Cardiac fibroblast (primary cell): ENCODE results near the gene CILP2.

Experiments used
- DNase-seq, 2 donors: peaks; one replicate each; pipeline versions ENCODE4 v3.0.0 to v3.0.0-alpha.2; 2010; ENCODE audit warnings: low read depth in 2 of 2
- H3K4me3 ChIP-seq, 2 donors: replicated peaks in 1 of 2; 1 replicate in 1 of 2; 2 replicates in 1 of 2; pipeline ENCODE4 v1.5.1; 2011; ENCODE audit warnings: low read depth in 2 of 2, low read length in 2 of 2, mild to moderate bottlenecking in 2 of 2, moderate library complexity in 1 of 2
- CTCF ChIP-seq: IDR thresholded peaks from one replicate; pipeline ENCODE4 v1.5.1; 2011; ENCODE audit warnings: low read depth, mild to moderate bottlenecking, low read length, inconsistent platforms

CILP2 gene

DNA sequence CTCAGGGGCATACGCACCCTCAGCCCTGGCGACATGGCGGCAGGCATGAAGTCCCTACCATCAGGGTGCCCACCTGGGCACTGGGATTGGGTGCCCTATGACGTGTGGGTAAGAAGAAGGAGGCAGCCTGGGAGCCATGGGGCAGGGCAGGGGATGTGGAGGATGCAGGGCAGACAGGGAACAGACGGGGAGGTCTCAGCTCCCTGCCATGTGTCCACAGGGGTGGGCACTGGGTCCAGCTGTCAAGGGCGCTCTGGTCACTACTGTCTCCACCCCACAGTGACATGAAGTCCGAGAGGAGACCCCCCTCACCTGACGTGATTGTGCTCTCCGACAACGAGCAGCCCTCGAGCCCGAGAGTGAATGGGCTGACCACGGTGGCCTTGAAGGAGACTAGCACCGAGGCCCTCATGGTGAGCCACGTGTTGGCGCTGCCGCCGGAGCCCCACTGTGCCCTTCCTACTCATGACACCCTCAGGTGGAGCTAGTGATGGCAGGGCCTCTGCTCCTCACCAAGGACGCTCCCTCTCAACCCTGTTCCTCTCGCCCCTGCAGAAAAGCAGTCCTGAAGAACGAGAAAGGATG is 45.9 kb upstream of the CILP2 start:
- DNase-seq: no peak
- no peak overlapping the region for H3K4me3 ChIP-seq
- no peak for TF ChIP-seq CTCF

DNA sequence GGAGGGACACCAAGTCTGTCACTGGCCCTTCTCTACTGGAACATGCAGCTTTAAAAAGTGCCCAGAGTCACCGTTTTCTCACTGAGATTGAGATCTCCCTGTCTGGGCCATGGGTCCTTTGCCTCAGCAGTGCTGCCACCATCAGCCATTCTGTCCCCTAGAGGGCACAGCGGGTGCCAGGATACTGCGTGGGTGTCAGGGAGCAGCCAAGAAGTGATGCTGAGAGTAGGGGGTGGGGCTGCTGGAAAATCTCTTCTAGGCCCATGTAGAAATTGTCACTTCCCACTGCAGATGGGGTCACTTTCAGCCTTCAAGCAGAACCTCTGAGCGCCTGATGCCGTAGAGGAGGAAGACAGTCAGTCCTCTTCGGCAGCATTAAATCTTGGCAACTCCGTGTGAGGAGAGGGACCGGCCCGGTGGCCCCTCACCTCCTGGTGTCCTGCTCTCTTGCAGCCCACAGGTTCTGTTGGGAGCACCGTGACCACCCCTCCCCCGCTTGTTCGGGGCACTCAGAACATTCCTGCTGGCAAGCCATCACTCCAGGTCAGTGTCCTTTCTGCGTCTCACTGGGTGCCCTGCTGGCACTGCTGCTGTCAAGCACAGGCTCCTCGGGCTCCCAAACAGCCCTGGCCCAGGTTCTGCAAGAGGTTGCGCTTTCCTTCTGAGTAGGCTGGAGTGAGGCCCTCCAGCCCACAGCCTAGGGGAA is 44.1 kb upstream of the CILP2 start:
- no peak overlapping the region for H3K4me3 ChIP-seq
- no peak for DNase-seq

DNA sequence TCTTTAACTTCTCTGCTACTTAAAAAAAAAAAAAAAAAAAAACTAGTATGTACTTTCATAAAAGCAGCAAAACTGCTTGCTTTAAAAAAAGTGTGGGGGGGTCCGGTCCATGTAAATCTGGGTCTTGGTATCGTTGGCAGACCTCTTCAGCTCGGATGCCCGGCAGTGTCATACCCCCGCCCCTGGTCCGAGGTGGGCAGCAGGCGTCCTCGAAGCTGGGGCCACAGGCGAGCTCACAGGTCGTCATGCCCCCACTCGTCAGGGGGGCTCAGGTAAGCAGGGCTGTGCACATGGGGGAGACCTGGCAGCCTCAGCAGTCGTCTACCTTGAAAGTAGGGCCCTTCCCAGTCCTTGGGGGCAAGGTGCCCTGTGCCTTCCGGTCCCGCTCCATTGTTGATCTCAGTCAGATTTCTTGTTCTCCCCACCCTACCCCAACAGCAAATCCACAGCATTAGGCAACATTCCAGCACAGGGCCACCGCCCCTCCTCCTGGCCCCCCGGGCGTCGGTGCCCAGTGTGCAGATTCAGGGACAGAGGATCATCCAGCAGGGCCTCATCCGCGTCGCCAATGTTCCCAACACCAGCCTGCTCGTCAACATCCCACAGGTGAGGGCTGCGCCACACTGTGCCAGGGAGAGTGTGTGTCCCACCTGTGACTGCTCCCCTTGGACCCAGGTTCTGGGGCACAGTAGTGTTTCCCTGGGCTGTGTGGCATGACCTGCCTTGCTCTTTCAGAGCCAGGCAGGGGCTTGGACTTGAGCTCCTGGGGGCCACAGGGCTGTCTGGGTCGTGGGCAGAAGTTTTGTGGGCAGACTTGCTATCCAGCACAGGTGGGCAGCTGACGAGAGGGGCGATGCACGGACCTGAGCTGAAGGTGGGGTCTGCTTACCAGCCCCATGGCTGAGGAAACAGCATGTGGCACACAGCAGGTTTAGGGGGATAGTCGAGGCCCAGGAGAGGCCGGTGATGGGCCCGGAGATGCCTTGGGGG is 42.2 kb upstream of the CILP2 start:
- no peak for DNase-seq
- H3K4me3 ChIP-seq: no peak overlapping the region
- TF ChIP-seq CTCF: no peak

More for the DNA sequence above, 44.1 kb upstream of the CILP2 start:
- no peak for TF ChIP-seq CTCF

- DNase-seq: no peak
- TF ChIP-seq CTCF: no peak
- H3K4me3 ChIP-seq: no peak overlapping the region
Observed at GRCh38 chr19:19498255-19498991, 39.6 kb upstream of the CILP2 start.

DNA sequence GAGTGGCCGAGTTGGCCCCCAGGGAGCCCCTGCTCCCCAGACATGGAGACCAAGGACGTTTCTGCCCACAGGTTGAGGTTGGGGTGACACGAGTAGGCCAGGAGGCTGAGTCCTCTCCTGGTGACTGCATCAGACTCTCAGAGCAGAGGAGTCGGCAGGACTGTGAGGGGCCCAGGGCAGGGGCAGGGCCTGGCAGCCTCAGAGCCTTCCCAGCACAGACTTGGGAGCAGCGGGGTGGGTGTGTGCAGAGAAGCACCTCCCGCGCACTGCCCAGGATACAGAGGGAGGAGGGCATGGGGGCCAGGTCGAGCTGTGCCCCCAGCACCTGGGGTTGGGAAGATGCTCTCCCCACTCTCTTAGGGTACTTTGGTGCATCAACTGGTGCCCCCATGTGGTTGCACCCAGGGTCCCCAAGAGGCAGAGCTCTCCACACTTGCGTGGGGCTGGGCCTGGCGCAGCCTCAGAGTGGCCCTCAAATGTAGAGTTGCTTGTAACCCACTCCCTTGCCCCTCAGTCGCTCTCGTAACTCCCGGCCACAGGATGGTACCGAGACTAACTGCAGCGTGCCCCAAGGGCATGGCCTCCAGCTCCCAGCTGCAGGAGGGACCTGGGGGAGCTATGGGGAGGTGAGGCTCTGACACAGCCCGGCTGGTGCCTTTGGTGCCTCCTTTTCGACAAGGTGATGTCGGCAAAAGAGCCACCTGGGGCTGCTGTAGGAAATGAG is 38.6 kb upstream of the CILP2 start:
- no peak overlapping the region for H3K4me3 ChIP-seq
- DNase-seq: no peak
- TF ChIP-seq CTCF: no peak
